Measurements from ENCODE around the gene SLC36A4. TPM values are rescaled to one million over a fixed set of nuclear protein-coding genes. Genes with fewer than 3 reads are reported as not detected.
"Not testable (repeated sequence)": the region's sequence is repeated elsewhere in the genome, so short reads cannot be mapped to it uniquely, and the experiment has no call there.

Gene SLC36A4
- total RNA-seq = 10 to 100 TPM in 1 of 2 experiments, 1 to 10 TPM in 1; 6.7 to 10.8 TPM

- peak; percentile 90 for DNase-seq
- peak within 1 kb of the TSS; percentile 96 for H3K27ac Mint-ChIP-seq
- CTCF ChIA-PET = interaction anchor here (1.3 kb wide), 1 partner anchor 349 kb away, joined by 3 read pairs; no protein-coding TSS in a partner anchor
- peaks cover 17% of the 10 kb centered on the region for H3K27me3 Mint-ChIP-seq
- H3K36me3 Mint-ChIP-seq = peaks cover 3% of the 10 kb centered on the region
- peak; percentile 94 for ATAC-seq
- peaks cover 20% of the 10 kb centered on the region for H3K4me1 Mint-ChIP-seq
- H3K9me3 Mint-ChIP-seq (ENCODE audit: low read depth) = no peaks in the 10 kb centered on the region
- H3K4me3 Mint-ChIP-seq = peak within 1 kb of the TSS; percentile 92
Measured at GRCh38 chr11:93197380-93198214, at the start of gene SLC36A4. Gene SLC36A4, minus strand, starts transcription at chr11:93197991. Its CDS starts 159 bp downstream, at chr11:93197832.

GRCh38 chr11:93246790-93247189 is 49.0 kb upstream of the SLC36A4 start:
- CTCF ChIA-PET; H3K36me3 Mint-ChIP-seq; ATAC-seq; H3K4me1 Mint-ChIP-seq; H3K9me3 Mint-ChIP-seq (ENCODE audit: low read depth); H3K27ac Mint-ChIP-seq; H3K4me3 Mint-ChIP-seq; DNase-seq: not testable (repeated sequence)
- H3K27me3 Mint-ChIP-seq = peaks cover 12% of the 10 kb centered on the region

- no peak overlapping the region for H3K27ac Mint-ChIP-seq
- H3K9me3 Mint-ChIP-seq (ENCODE audit: low read depth) = no peaks in the 10 kb centered on the region
- H3K36me3 Mint-ChIP-seq = no peaks in the 10 kb centered on the region
- DNase-seq (no peak), ATAC-seq (no peak)
- CTCF ChIA-PET = no interaction called here
- H3K27me3 Mint-ChIP-seq = peaks cover 17% of the 10 kb centered on the region
- H3K4me1 Mint-ChIP-seq = no peaks in the 10 kb centered on the region
- H3K4me3 Mint-ChIP-seq = no peak overlapping the region
Measured at GRCh38 chr11:93244018-93244417, 46.2 kb upstream of the SLC36A4 start.

- H3K27ac Mint-ChIP-seq = no peak overlapping the region
- H3K36me3 Mint-ChIP-seq = no peaks in the 10 kb centered on the region
- H3K4me1 Mint-ChIP-seq = no peaks in the 10 kb centered on the region
- CTCF ChIA-PET = no interaction called here
- no peak for DNase-seq
- peaks cover 43% of the 10 kb centered on the region for H3K27me3 Mint-ChIP-seq
- H3K9me3 Mint-ChIP-seq (ENCODE audit: low read depth) = no peaks in the 10 kb centered on the region
- H3K4me3 Mint-ChIP-seq = no peak overlapping the region
- ATAC-seq = no peak
Measured at GRCh38 chr11:93239966-93240365, 42.2 kb upstream of the SLC36A4 start.

- CTCF ChIA-PET = interaction anchor here (1.3 kb wide), 1 partner anchor 415 kb away, joined by 3 read pairs; no protein-coding TSS in a partner anchor
- no peaks in the 10 kb centered on the region for H3K36me3 Mint-ChIP-seq
- peaks cover 38% of the 10 kb centered on the region for H3K27me3 Mint-ChIP-seq
- H3K9me3 Mint-ChIP-seq (ENCODE audit: low read depth) = no peaks in the 10 kb centered on the region
- ATAC-seq (no peak), DNase-seq (no peak)
- no peak overlapping the region for H3K27ac Mint-ChIP-seq
- H3K4me1 Mint-ChIP-seq = no peaks in the 10 kb centered on the region
- H3K4me3 Mint-ChIP-seq = no peak overlapping the region
Measured at GRCh38 chr11:93238956-93239355, 41.2 kb upstream of the SLC36A4 start.

- DNase-seq (peak; percentile 48), ATAC-seq (peak; percentile 45)
- Mint-ChIP-seq H3K27me3 (peaks cover 36% of the 10 kb centered on the region), H3K9me3 (ENCODE audit: low read depth) (no peaks in the 10 kb centered on the region), H3K4me3 (no peak overlapping the region), H3K27ac (no peak overlapping the region), H3K4me1 (no peaks in the 10 kb centered on the region), H3K36me3 (no peaks in the 10 kb centered on the region)
- CTCF ChIA-PET = interaction anchor here (1.8 to 3.2 kb wide), 2 partner anchors 12 to 416 kb away, joined by 4 to 22 read pairs; no protein-coding TSS in a partner anchor
Measured at GRCh38 chr11:93236741-93237675, 39.2 kb upstream of the SLC36A4 start.

- no peak overlapping the region for H3K27ac Mint-ChIP-seq
- H3K27me3 Mint-ChIP-seq = peaks cover 31% of the 10 kb centered on the region
- no peaks in the 10 kb centered on the region for H3K4me1 Mint-ChIP-seq
Measured at GRCh38 chr11:93234602-93235207, 36.9 kb upstream of the SLC36A4 start.

GRCh38 chr11:93229876-93230275 is 32.1 kb upstream of the SLC36A4 start:
- ATAC-seq = no peak
- Mint-ChIP-seq H3K4me3 (no peak overlapping the region), H3K4me1 (no peaks in the 10 kb centered on the region), H3K36me3 (no peaks in the 10 kb centered on the region), H3K27ac (no peak overlapping the region), H3K9me3 (ENCODE audit: low read depth) (no peaks in the 10 kb centered on the region), H3K27me3 (peaks cover 3% of the 10 kb centered on the region)
- CTCF ChIA-PET = no interaction called here
- no peak for DNase-seq

More at GRCh38 chr11:93234602-93235207, 36.9 kb upstream of the SLC36A4 start:
- ATAC-seq (peak; percentile 98), DNase-seq (peak; percentile 80)
- CTCF ChIA-PET = interaction anchor here (0.6 to 3.2 kb wide), 18 partner anchors 9 to 549 kb away, joined by 3 to 22 read pairs (median 4); partner anchors contain the start of genes CEP295 and MED17
- no peaks in the 10 kb centered on the region for H3K9me3 Mint-ChIP-seq (ENCODE audit: low read depth)
- H3K4me3 Mint-ChIP-seq = no peak overlapping the region
- no peaks in the 10 kb centered on the region for H3K36me3 Mint-ChIP-seq

GRCh38 chr11:93225662-93226061 is 27.9 kb upstream of the SLC36A4 start:
- Mint-ChIP-seq H3K4me3 (no peak overlapping the region), H3K4me1 (no peaks in the 10 kb centered on the region), H3K36me3 (no peaks in the 10 kb centered on the region), H3K27ac (no peak overlapping the region), H3K9me3 (ENCODE audit: low read depth) (no peaks in the 10 kb centered on the region), H3K27me3 (peaks cover 4% of the 10 kb centered on the region)
- no peak for DNase-seq
- CTCF ChIA-PET = interaction anchor here (1.0 to 2.6 kb wide), 6 partner anchors 9 to 427 kb away, joined by 3 to 15 read pairs (median 4); no protein-coding TSS in a partner anchor
- ATAC-seq = no peak

- H3K4me3 Mint-ChIP-seq = no peak overlapping the region
- ATAC-seq (no peak), DNase-seq (no peak)
- H3K27ac Mint-ChIP-seq = no peak overlapping the region
- H3K27me3 Mint-ChIP-seq = peaks cover 14% of the 10 kb centered on the region
- H3K36me3 Mint-ChIP-seq = no peaks in the 10 kb centered on the region
- H3K9me3 Mint-ChIP-seq (ENCODE audit: low read depth) = no peaks in the 10 kb centered on the region
- no peaks in the 10 kb centered on the region for H3K4me1 Mint-ChIP-seq
- CTCF ChIA-PET = interaction anchor here (1.2 kb wide), 1 partner anchor 9 kb away, joined by 3 read pairs; no protein-coding TSS in a partner anchor
Measured at GRCh38 chr11:93221539-93221938, 23.7 kb upstream of the SLC36A4 start.

GRCh38 chr11:93220078-93220477 is 22.3 kb upstream of the SLC36A4 start:
- CTCF ChIA-PET = no interaction called here
- Mint-ChIP-seq H3K36me3 (no peaks in the 10 kb centered on the region), H3K27me3 (peaks cover 17% of the 10 kb centered on the region), H3K4me1 (no peaks in the 10 kb centered on the region), H3K27ac (no peak overlapping the region), H3K9me3 (ENCODE audit: low read depth) (no peaks in the 10 kb centered on the region), H3K4me3 (no peak overlapping the region)
- ATAC-seq (no peak), DNase-seq (no peak)

GRCh38 chr11:93219440-93219839 is 21.6 kb upstream of the SLC36A4 start:
- CTCF ChIA-PET = no interaction called here

More at GRCh38 chr11:93219440-93219839, 21.6 kb upstream of the SLC36A4 start:
- Mint-ChIP-seq H3K4me1 (no peaks in the 10 kb centered on the region), H3K27me3 (peaks cover 17% of the 10 kb centered on the region), H3K4me3 (no peak overlapping the region), H3K36me3 (no peaks in the 10 kb centered on the region), H3K27ac (no peak overlapping the region), H3K9me3 (ENCODE audit: low read depth) (no peaks in the 10 kb centered on the region)
- no peak for DNase-seq
- no peak for ATAC-seq

Measured in activated CD8-positive, alpha-beta memory T cell treated with anti-CD3 and anti-CD28 coated beads, Interleukin-2, amount 10 ng/mL, durations not matched to agents 7 days and 5 days (primary cell).